Left cardiac atrium (tissue), 4 donors: ENCODE data around the gene TSPAN18. TPM values are rescaled to one million over a fixed set of nuclear protein-coding genes. Genes with fewer than 3 reads are reported as not detected.
A peak's percentile ranks its signal among the peaks of the same experiment; 100 is the strongest.

ENCODE experiments used
- ATAC-seq, 2 donors: fragments of 200-7000 bp; cut with Tn5 transposase; one replicate each; pipeline ENCODE4 v1.9.1; 2020; ENCODE audit warnings: mild to moderate bottlenecking in 2 of 2, moderate library complexity in 2 of 2
- DNase-seq: peaks from one replicate; pipeline ENCODE4 v3.0.0-alpha.2; 2020
- intact Hi-C, 2 donors: fragments of 100-400 bp; cut with DNase I; formaldehyde crosslinking; loops; one replicate each; pipeline versions ENCODE4 v1.14.1 to v1.15.1; 2022 to 2023
- long read RNA-seq: library from polyadenylated mRNA; unstranded; transcript quantifications from one replicate; pipeline ENCODE4 v2.0.0, GENCODE V29; 2021
- total RNA-seq, 2 donors: library from RNA; stranded (reverse); fragmentation: NEBNext Ultra II Directional; extraction: Animal tissue kit (Norgen Biotek cat#: 25700); gene quantifications; one replicate each; pipeline ENCODE4 v1.2.1, GENCODE V29; 2021
- donor health status: DM: no; HTN: yes; CAD: no.
- donor health status: DM: no; HTN: yes; CAD: no; lungs with severe emphysema.
- donor health status: DM: yes; HTN: yes; CAD: no.
- donor health status: Dilated cardiomyopathy.

Gene TSPAN18
- total RNA-seq, result 100 to 1,000 TPM; 152 to 166 TPM
- long read RNA-seq, partial matches to known transcripts, result 27 of 33 reads
- long read RNA-seq, other reads (novel, unspliced or antisense), result 4 of 33 reads

- DNase-seq (peak; percentile 45), ATAC-seq (peak; percentile 9 to 10)
- intact Hi-C loops, result loop anchor here (5.0 kb wide), 4 partner anchors 94 to 186 kb away; no protein-coding TSS in a partner anchor
Observed at GRCh38 chr11:44726283-44727113, at the start of gene TSPAN18. Gene TSPAN18, plus strand, starts transcription at chr11:44726962. Its CDS starts 179,455 bp downstream, at chr11:44906417.

GRCh38 chr11:44680982-44681597 lies 45.7 kb upstream of the TSPAN18 start:
- intact Hi-C loops, result no loop called here
- no peak for DNase-seq

GRCh38 chr11:44681698-44682097 lies 45.1 kb upstream of the TSPAN18 start:
- no peak for DNase-seq
- intact Hi-C loops, result no loop called here
- ATAC-seq, result no peak

More at GRCh38 chr11:44680982-44681597, 45.7 kb upstream of the TSPAN18 start:
- peak in 1 of 2 donors; percentile 53 for ATAC-seq

GRCh38 chr11:44684859-44685281 lies 41.9 kb upstream of the TSPAN18 start:
- intact Hi-C loops, result no loop called here
- no peak for DNase-seq
- no peak for ATAC-seq

GRCh38 chr11:44687388-44687787 lies 39.4 kb upstream of the TSPAN18 start:
- intact Hi-C loops, result no loop called here
- no peak for ATAC-seq

GRCh38 chr11:44689265-44689664 lies 37.5 kb upstream of the TSPAN18 start:
- ATAC-seq (no peak), DNase-seq (no peak)
- intact Hi-C loops, result no loop called here

More at GRCh38 chr11:44687388-44687787, 39.4 kb upstream of the TSPAN18 start:
- no peak for DNase-seq

DNA sequence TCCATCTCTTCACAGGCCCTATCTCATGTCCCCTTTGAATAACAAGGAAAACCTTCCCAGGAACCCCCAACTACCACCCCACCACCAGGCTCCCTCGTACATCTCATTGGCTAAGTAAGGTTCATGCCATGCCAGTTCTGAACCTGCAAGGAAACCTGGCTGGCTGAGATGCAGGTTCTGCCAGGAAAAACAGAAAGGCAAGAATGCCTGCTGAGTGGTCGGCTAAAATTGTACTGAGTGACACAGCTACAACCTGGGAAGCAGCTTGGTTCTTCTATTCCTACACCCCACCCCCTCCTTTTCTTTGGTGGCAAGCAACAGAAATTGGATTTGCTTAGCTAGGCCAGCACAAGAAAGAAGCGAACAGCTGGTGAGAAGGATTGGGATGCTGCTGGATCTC lies 36.1 kb upstream of the TSPAN18 start:
- intact Hi-C loops, result no loop called here
- ATAC-seq, result no peak
- DNase-seq, result no peak

- intact Hi-C loops, result no loop called here
- ATAC-seq, result no peak
- no peak for DNase-seq
Observed at GRCh38 chr11:44692460-44692859, 34.3 kb upstream of the TSPAN18 start.

DNA sequence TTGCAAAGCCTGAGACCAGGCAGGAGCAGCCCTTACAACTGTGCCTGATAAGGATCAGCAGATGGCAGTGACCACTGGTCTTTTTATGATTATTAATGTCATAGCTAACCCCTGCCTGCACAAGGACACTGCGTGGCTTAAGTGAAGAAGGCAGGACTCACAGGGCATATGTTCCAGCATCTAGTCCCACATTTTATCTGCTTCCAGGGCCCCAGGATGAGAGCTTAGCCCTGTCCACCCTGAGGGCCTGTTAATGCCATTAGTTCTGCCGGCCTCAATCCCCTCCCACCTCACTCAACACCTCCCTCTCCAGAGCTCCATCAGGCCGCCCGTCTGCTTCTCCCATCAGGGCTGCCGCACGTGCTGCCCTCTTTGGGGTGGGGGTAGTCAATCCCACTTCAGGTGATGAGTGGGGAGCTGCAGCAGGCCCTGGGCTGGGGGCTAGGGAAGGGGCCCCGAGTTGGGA lies 33.1 kb upstream of the TSPAN18 start:
- no peak for DNase-seq
- intact Hi-C loops, result no loop called here
- ATAC-seq, result no peak

- intact Hi-C loops, result no loop called here
- DNase-seq, result no peak
Observed at GRCh38 chr11:44694443-44694842, 32.3 kb upstream of the TSPAN18 start.

DNA sequence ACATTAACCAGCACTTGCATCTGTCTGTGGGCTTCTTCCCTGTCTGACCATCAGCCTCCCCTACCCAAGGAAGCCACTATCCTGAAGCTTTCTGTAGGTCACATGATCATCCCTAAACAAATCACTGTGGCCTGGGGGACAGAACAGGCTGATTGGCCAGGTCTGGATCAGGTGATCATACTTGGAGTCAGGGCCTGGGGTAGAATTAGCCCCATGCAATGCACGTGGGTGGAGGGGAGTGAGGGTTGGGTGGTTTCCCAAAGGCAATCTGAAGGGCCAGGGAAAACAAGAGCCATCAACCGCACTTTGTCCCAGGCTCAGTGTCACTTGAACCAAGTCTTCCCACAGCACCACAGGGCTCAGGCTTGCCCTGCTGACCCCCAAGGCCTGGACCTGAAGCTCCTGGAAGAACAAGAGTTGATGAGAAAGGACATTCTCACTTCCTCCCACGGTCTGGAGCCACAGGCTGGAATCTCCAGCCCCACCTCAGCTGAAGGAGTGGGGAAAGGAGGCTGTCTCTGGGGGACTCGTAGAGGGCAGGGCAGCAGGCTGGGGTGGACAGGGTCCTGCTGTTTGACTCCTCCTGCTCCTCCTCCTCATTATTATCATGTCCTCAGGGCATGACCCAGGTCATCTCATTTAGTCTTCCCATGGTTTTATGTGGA lies 31.5 kb upstream of the TSPAN18 start:
- intact Hi-C loops, result no loop called here
- DNase-seq (no peak), ATAC-seq (no peak)

More at GRCh38 chr11:44694443-44694842, 32.3 kb upstream of the TSPAN18 start:
- no peak for ATAC-seq

DNA sequence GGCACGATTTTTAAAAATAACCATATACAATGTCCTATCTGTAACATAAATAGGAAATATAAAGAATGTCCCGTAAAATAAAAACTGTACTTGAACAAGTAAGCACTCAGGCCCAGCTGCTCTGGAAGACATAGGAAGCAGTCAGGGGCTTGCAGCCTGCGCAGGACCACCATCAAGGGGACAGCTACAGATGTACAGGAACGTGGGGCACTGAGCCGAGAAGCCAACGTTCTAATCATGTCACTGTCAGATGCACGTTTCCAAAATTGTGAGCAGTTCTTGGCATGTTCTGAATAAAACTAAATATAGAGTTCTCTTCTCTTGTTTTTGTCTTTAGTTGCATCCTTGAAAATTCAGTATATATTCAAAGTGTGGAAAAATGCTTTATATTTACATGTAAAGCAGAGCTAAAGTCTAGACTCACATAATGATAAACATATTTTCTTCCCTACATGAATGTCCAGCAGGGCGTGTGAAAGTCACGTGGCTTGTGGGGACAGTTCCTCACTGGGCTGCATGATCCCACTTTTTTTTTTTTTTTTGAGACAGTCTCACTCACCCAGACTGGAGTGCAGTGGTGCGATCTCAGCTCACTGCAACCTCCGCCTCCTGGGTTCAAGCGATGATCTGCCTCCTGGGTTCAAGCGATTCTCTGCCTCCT lies 28.4 kb upstream of the TSPAN18 start:
- ATAC-seq (no peak), DNase-seq (no peak)
- intact Hi-C loops, result no loop called here

GRCh38 chr11:44699497-44700408 lies 27.0 kb upstream of the TSPAN18 start:
- peak in 1 of 2 donors; percentile 7 for ATAC-seq
- intact Hi-C loops, result loop anchor here in 1 of 2 donors (2.0 to 5.0 kb wide), 2 partner anchors 42 to 67 kb away; no protein-coding TSS in a partner anchor
- no peak for DNase-seq

DNA sequence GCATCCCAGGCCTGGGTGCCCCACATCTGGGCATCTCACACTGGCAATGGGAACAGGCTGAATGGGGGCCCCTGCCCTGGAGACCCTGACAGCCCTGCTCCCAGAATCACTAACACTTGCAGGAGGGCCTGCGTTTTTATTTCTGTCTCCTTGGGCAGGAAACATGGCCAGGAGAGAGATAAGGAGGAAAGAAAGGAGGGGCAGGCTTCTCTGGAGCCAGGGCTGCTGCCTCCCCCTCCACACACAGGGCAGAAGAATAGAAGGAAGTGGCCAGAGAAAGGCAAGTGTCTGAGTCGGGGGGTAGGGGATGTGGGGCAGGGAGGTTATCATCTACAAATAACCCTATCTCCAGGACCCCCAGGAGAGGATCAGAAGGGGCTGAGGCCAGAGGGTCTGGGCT lies 25.5 kb upstream of the TSPAN18 start:
- intact Hi-C loops, result loop anchor here in 1 of 2 donors (2.0 to 5.0 kb wide), 2 partner anchors 44 to 68 kb away; no protein-coding TSS in a partner anchor
- DNase-seq, result no peak
- peak; percentile 14 to 50 for ATAC-seq

DNA sequence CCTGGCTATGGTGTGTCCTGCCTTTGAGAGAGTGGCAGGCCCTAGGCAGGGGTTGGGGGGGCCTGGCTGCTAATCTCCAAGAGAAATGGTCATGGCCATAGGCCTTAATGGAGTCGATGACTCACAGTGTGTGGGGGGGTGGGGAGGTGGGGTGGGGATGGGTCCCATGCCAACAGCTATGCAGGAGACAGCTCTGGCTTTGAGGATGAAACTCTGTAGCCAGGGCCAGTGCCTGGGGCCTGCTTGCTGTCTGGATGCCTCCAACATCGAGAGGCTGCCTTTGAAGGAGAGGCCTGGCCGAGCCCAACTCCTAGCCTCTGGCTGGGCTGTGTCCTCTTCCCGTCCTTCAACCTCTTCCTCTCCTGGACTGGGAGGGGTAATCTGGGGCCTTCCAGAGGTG lies 23.9 kb upstream of the TSPAN18 start:
- intact Hi-C loops, result loop anchor here in 1 of 2 donors (5.0 kb wide), 1 partner anchor 46 kb away; no protein-coding TSS in a partner anchor
- ATAC-seq, result peak; percentile 28 to 43
- no peak for DNase-seq

DNA sequence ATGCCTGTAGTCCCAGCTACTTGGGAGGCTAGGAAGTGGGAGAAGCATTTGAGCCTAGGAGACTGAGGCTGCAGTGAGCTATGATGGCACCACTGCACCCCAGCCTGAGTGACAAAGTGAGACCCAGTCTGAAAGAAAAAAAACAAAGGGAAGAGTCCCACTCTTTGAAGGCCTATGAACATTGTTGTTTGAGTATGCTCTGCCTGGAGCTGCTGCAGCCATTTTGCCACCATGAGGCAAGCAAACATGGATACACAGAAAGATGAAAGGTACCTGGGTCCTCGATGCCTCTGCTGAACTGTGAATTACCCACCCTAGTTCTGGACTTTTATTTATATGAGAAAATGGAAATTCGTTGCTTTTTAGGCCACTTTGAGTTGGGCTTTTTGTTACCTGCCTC lies 19.7 kb upstream of the TSPAN18 start:
- intact Hi-C loops, result no loop called here
- ATAC-seq, result no peak
- DNase-seq, result no peak

DNA sequence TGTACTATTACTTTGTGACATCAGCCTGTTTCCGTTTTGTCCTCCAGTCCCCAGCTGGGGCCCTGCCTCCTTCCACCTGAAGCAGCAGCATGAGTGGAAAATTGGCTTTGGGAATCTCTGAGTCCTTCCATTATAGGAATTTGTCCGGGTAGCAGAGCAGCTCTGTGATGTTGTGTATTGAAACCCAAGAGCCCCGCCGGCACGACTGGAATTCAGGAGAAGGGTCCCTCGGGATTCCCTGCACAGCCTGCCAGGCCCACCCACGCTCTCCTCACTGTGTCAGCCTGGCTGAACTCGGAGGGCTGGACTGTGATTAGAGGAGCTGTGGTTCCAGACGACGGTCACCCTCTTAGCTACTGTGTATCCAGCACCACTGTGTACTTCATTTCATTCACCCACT lies 18.8 kb upstream of the TSPAN18 start:
- DNase-seq (peak; percentile 45), ATAC-seq (peak in 1 of 2 donors; percentile 34)
- intact Hi-C loops, result no loop called here
